ENCODE data around the gene OLIG2.

- TF ChIP-seq POLR2A (IDR thresholded peaks at IDR 0.05; ENCODE audit: low read depth, low read length) (no peak), POLR2AphosphoS5 (IDR thresholded peaks at IDR 0.05; ENCODE audit: low read depth, low read length) (no peak)
Measured at GRCh38 chr21:33013626-33014025, 12.1 kb upstream of the OLIG2 start.
